ENCODE measurements around the gene LIPG.

Gene LIPG

GRCh38 chr18:49617865-49618264, 56.0 kb downstream of the LIPG start:
- TF ChIP-seq CTCF (conservative IDR thresholded peaks at IDR 0.05; ENCODE audit: low read depth, low read length): no peak
- no peak for DNase-seq (ENCODE audit: low read depth)
- H3K4me3 ChIP-seq (ENCODE audit: low read length): no peak overlapping the region

GRCh38 chr18:49618742-49619681, 57.2 kb downstream of the LIPG start:
- no peak for TF ChIP-seq CTCF (conservative IDR thresholded peaks at IDR 0.05; ENCODE audit: low read depth, low read length)
- no peak overlapping the region for H3K4me3 ChIP-seq (ENCODE audit: low read length)
- DNase-seq (ENCODE audit: low read depth): no peak

DNA sequence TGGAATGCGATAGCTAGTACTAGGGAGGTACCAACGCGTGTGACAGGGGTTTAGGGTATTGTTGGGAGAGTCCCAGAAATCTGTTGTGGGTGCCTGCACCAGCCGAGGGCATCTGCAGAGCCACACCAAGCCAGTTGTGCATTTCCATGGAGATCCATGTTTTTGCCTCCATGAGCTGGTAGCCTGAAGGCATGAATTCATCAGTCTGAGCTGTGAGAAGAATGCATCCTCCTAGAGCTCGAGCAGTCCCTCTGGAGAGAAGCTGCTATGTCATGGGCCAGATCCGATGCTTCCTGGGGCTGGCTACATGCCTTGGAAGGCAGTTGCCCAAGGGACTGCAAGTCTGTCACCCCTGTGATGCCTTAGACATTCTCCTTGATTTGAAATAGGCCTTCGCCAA, 57.9 kb downstream of the LIPG start:
- no peak for DNase-seq (ENCODE audit: low read depth)

GRCh38 chr18:49621301-49621700, 59.4 kb downstream of the LIPG start:
- DNase-seq (ENCODE audit: low read depth): no peak
- TF ChIP-seq CTCF (conservative IDR thresholded peaks at IDR 0.05; ENCODE audit: low read depth, low read length): no peak
- no peak overlapping the region for H3K4me3 ChIP-seq (ENCODE audit: low read length)

More for the DNA sequence above, 57.9 kb downstream of the LIPG start:
- no peak for TF ChIP-seq CTCF (conservative IDR thresholded peaks at IDR 0.05; ENCODE audit: low read depth, low read length)
- no peak overlapping the region for H3K4me3 ChIP-seq (ENCODE audit: low read length)

- no peak for DNase-seq (ENCODE audit: low read depth)
- TF ChIP-seq CTCF (conservative IDR thresholded peaks at IDR 0.05; ENCODE audit: low read depth, low read length): no peak
- no peak overlapping the region for H3K4me3 ChIP-seq (ENCODE audit: low read length)
Measured at GRCh38 chr18:49621717-49622351, 60.0 kb downstream of the LIPG start.

- DNase-seq (ENCODE audit: low read depth): no peak
- no peak overlapping the region for H3K4me3 ChIP-seq (ENCODE audit: low read length)
- no peak for TF ChIP-seq CTCF (conservative IDR thresholded peaks at IDR 0.05; ENCODE audit: low read depth, low read length)
Measured at GRCh38 chr18:49623571-49623970, 61.7 kb downstream of the LIPG start.

Data from retinal pigment epithelial cell (primary cell).